ACC112 (cell line): ENCODE measurements around the gene PRKCZ.

Source experiments
- H2AFZ ChIP-seq: fragments of 200-600 bp; sonication (generic); one replicate; pipeline ENCODE4 v1.6.0; 2017; ENCODE audit warnings: antibody characterized with exemption, low read length; ENCODE audit not compliant: unreplicated experiment
- H3K27ac ChIP-seq: fragments of 200-600 bp; sonication (generic); 2 replicates; pipeline ENCODE4 v1.5.1; 2014; ENCODE audit warnings: low read depth, mild to moderate bottlenecking, antibody characterized with exemption, low read length, moderate library complexity
- H3K27me3 ChIP-seq: fragments of 200-600 bp; sonication (generic); 2 replicates; pipeline ENCODE4 v1.6.1; 2014; ENCODE audit warnings: mild to moderate bottlenecking, antibody characterized with exemption, low read length, moderate library complexity, mixed read lengths; ENCODE audit not compliant: insufficient read depth
- H3K36me3 ChIP-seq: fragments of 200-600 bp; sonication (generic); 2 replicates; pipeline ENCODE4 v1.6.1; 2016; ENCODE audit warnings: mild to moderate bottlenecking, antibody characterized with exemption, low read length, moderate library complexity, mixed read lengths; ENCODE audit not compliant: insufficient read depth
- H3K4me1 ChIP-seq: fragments of 200-600 bp; sonication (generic); one replicate; pipeline ENCODE4 v1.6.1; 2016; ENCODE audit warnings: low read length, mixed read lengths; ENCODE audit not compliant: insufficient read depth, unreplicated experiment, control insufficient read depth
- H3K4me3 ChIP-seq: fragments of 200-600 bp; sonication (generic); 2 replicates; pipeline ENCODE4 v1.5.1; 2014; ENCODE audit warnings: mild to moderate bottlenecking, low read depth, low read length
- H3K79me2 ChIP-seq: fragments of 200-600 bp; sonication (generic); one replicate; pipeline ENCODE4 v1.6.0; 2016; ENCODE audit warnings: low read length; ENCODE audit not compliant: control insufficient read depth, unreplicated experiment, insufficient read depth

PRKCZ gene

GRCh38 chr1:2097386-2098300 is 47.4 kb downstream of the PRKCZ start:
- H3K4me1 ChIP-seq, result no peaks in the 10 kb centered on the region
- H3K36me3 ChIP-seq, result no peaks in the 10 kb centered on the region
- peaks cover 9% of the 10 kb centered on the region; the same call in 1 of the 2 replicates for H3K27me3 ChIP-seq
- H3K79me2 ChIP-seq, result no peaks in the 10 kb centered on the region
- H3K4me3 ChIP-seq, result no peak overlapping the region
- H2AFZ ChIP-seq, result no peak overlapping the region
- H3K27ac ChIP-seq, result no peak overlapping the region

GRCh38 chr1:2098301-2098698 is 48.1 kb downstream of the PRKCZ start:
- Histone ChIP-seq H2AFZ (no peak overlapping the region), H3K4me3 (no peak overlapping the region), H3K27me3 (peaks cover 9% of the 10 kb centered on the region; the same call in 1 of the 2 replicates), H3K4me1 (no peaks in the 10 kb centered on the region), H3K36me3 (no peaks in the 10 kb centered on the region), H3K79me2 (no peaks in the 10 kb centered on the region), H3K27ac (no peak overlapping the region)

- H2AFZ ChIP-seq, result no peak overlapping the region
- H3K4me1 ChIP-seq, result no peaks in the 10 kb centered on the region
- peaks cover 9% of the 10 kb centered on the region; the same call in 1 of the 2 replicates for H3K27me3 ChIP-seq
- no peak overlapping the region for H3K4me3 ChIP-seq
- no peak overlapping the region for H3K27ac ChIP-seq
- H3K79me2 ChIP-seq, result no peaks in the 10 kb centered on the region
- no peaks in the 10 kb centered on the region for H3K36me3 ChIP-seq
Observed at GRCh38 chr1:2098839-2099785, 48.9 kb downstream of the PRKCZ start.

GRCh38 chr1:2099886-2100779 is 49.9 kb downstream of the PRKCZ start:
- H3K4me3 ChIP-seq, result no peak overlapping the region
- no peaks in the 10 kb centered on the region for H3K36me3 ChIP-seq
- no peaks in the 10 kb centered on the region for H3K79me2 ChIP-seq
- H2AFZ ChIP-seq, result no peak overlapping the region
- H3K27me3 ChIP-seq, result peaks cover 9% of the 10 kb centered on the region; the same call in 1 of the 2 replicates
- no peak overlapping the region for H3K27ac ChIP-seq
- H3K4me1 ChIP-seq, result no peaks in the 10 kb centered on the region

- H3K4me3 ChIP-seq, result no peak overlapping the region
- no peaks in the 10 kb centered on the region for H3K36me3 ChIP-seq
- H3K4me1 ChIP-seq, result no peaks in the 10 kb centered on the region
- H2AFZ ChIP-seq, result no peak overlapping the region
- H3K27me3 ChIP-seq, result peaks cover 9% of the 10 kb centered on the region; the same call in 1 of the 2 replicates
- no peaks in the 10 kb centered on the region for H3K79me2 ChIP-seq
- no peak overlapping the region for H3K27ac ChIP-seq
Observed at GRCh38 chr1:2100780-2101108, 50.5 kb downstream of the PRKCZ start.

GRCh38 chr1:2101531-2101930 is 51.3 kb downstream of the PRKCZ start:
- Histone ChIP-seq H3K79me2 (no peaks in the 10 kb centered on the region), H3K27me3 (peaks cover 9% of the 10 kb centered on the region; the same call in 1 of the 2 replicates), H2AFZ (no peak overlapping the region), H3K27ac (no peak overlapping the region), H3K4me3 (no peak overlapping the region), H3K36me3 (no peaks in the 10 kb centered on the region), H3K4me1 (no peaks in the 10 kb centered on the region)

- H3K27me3 ChIP-seq, result peaks cover 9% of the 10 kb centered on the region; the same call in 1 of the 2 replicates
- H3K4me1 ChIP-seq, result no peaks in the 10 kb centered on the region
- no peaks in the 10 kb centered on the region for H3K36me3 ChIP-seq
- no peak overlapping the region for H2AFZ ChIP-seq
- no peaks in the 10 kb centered on the region for H3K79me2 ChIP-seq
- no peak overlapping the region for H3K27ac ChIP-seq
- H3K4me3 ChIP-seq, result no peak overlapping the region
Observed at GRCh38 chr1:2101946-2102345, 51.7 kb downstream of the PRKCZ start.

GRCh38 chr1:2102753-2103152 is 52.5 kb downstream of the PRKCZ start:
- H3K27ac ChIP-seq, result no peak overlapping the region
- H3K79me2 ChIP-seq, result no peaks in the 10 kb centered on the region
- H3K36me3 ChIP-seq, result no peaks in the 10 kb centered on the region
- no peak overlapping the region for H2AFZ ChIP-seq
- no peak overlapping the region for H3K4me3 ChIP-seq
- H3K27me3 ChIP-seq, result peaks cover 9% of the 10 kb centered on the region; the same call in 1 of the 2 replicates
- no peaks in the 10 kb centered on the region for H3K4me1 ChIP-seq

GRCh38 chr1:2103266-2103900 is 53.2 kb downstream of the PRKCZ start:
- no peak overlapping the region for H3K27ac ChIP-seq
- H3K4me3 ChIP-seq, result no peak overlapping the region
- no peaks in the 10 kb centered on the region for H3K4me1 ChIP-seq
- peaks cover 9% of the 10 kb centered on the region; the same call in 1 of the 2 replicates for H3K27me3 ChIP-seq
- H2AFZ ChIP-seq, result no peak overlapping the region
- no peaks in the 10 kb centered on the region for H3K36me3 ChIP-seq
- H3K79me2 ChIP-seq, result no peaks in the 10 kb centered on the region
